ENCODE results near the gene PRLR.

Gene PRLR

DNA sequence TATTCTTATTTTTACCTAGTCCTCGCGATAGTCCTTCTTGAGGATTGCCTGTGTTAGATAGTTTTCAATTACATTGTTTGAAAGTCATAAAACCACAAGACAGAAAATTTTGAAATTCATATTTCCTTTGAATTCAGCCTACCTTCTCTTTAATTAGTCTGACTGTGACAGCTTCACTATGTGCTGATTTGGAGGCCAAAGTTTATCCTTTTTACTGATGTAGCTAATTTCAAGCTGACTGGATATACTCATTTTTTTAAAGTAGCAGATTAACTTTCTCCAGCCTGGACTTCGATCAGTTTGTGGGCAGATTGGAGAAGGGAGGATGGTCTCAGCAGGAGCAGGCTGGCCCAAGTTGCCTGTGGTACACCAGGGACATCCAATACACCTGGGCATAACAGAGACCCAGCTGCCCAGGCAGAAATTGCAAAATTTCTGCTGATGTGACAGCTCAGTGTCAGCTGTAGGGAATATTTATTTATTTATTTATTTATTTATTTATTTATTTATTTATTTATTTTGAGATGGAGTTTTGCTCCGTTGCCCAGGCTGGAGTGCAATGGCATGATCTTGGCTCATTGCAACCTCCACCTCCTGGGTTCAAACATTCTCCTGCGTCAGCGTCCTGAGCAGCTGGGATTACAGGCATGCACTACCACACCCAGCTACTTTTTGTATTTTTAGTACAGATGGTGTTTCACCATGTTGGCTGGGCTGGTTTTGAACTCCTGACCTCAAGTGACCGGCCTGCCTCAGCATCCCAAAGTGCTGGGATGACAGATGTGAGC is 206.7 kb downstream of the PRLR start:
- TF ChIP-seq, protein P1, sequence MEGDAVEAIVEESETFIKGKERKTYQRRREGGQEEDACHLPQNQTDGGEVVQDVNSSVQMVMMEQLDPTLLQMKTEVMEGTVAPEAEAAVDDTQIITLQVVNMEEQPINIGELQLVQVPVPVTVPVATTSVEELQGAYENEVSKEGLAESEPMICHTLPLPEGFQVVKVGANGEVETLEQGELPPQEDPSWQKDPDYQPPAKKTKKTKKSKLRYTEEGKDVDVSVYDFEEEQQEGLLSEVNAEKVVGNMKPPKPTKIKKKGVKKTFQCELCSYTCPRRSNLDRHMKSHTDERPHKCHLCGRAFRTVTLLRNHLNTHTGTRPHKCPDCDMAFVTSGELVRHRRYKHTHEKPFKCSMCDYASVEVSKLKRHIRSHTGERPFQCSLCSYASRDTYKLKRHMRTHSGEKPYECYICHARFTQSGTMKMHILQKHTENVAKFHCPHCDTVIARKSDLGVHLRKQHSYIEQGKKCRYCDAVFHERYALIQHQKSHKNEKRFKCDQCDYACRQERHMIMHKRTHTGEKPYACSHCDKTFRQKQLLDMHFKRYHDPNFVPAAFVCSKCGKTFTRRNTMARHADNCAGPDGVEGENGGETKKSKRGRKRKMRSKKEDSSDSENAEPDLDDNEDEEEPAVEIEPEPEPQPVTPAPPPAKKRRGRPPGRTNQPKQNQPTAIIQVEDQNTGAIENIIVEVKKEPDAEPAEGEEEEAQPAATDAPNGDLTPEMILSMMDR (IDR thresholded peaks at IDR 0.05; ENCODE audit: borderline replicate concordance, extremely low read depth, low read length, poor library complexity, severe bottlenecking) = no peak
- no peak for TF ChIP-seq EZH2 (IDR thresholded peaks at IDR 0.05; ENCODE audit: borderline replicate concordance, low read depth, low read length, severe bottlenecking)
- no peaks in the 10 kb centered on the region for H3K4me1 ChIP-seq (ENCODE audit: insufficient read depth, low read length)
- no peak overlapping the region for H2AFZ ChIP-seq (ENCODE audit: low read depth, low read length)
- no peaks in the 10 kb centered on the region for H3K9me3 ChIP-seq (ENCODE audit: insufficient read depth, low read length, severe bottlenecking)
- no peak overlapping the region for H3K9ac ChIP-seq (ENCODE audit: low read depth, low read length)
- H3K27ac ChIP-seq (ENCODE audit: low read length) = no peak overlapping the region
- H3K4me2 ChIP-seq (ENCODE audit: insufficient read depth, low read length) = no peak overlapping the region
- no peak overlapping the region for H3K4me3 ChIP-seq (ENCODE audit: low read depth in 1 of 2, low read length in 2 of 2)
- DNase-seq = no peak
- H4K20me1 ChIP-seq (ENCODE audit: insufficient read depth, low read length) = no peaks in the 10 kb centered on the region
- H3K27me3 ChIP-seq (ENCODE audit: insufficient read depth, low read length, poor library complexity) = peaks cover 6% of the 10 kb centered on the region
- no peaks in the 10 kb centered on the region for H3K79me2 ChIP-seq (ENCODE audit: insufficient read depth, low read length)
- no peak for ATAC-seq (ENCODE audit: insufficient read depth, low read depth)
- H3K36me3 ChIP-seq (ENCODE audit: insufficient read depth, low read length) = no peaks in the 10 kb centered on the region

DNA sequence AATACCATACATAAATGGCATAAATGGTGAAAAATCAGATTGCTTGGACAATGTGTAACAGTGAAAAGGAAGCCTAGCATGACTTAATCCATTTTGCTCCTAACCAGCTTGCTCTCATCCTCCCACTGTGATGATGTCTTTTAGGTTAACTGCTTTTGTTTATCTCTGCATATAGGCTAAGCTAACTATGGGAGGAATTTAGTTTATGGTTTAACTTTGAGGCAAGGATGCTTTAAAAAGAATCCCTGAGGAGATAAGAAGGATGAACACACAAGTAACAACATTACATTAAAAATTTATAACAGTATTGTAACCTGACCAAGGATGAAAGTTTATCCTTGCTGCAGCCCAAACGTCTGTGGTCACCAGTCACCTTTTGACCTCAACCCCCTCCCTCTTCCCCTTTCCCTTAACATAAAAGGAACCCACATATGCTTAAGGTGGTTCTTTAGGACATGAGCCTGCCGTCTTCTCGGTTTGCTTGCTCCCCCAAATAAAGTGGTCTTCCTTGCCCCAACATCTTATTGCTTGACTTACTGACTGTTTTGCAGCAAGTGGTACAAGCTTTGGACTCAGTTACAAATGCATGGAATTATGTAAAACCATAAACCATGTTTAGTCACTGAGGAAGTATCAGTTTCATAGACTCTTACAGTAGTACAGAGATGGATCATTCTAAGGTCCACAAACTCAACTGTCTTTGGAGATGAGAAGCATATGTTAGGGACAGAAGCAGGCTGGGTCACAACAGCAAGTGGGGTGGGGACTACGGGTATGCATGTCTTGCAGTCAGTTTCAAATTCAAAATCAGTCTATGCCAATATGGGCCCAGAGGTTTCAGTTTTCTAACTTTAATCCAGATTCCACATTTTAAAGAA is 213.9 kb downstream of the PRLR start:
- no peaks in the 10 kb centered on the region for H4K20me1 ChIP-seq (ENCODE audit: insufficient read depth, low read length)
- DNase-seq (no peak), ATAC-seq (ENCODE audit: insufficient read depth, low read depth) (no peak)
- no peaks in the 10 kb centered on the region for H3K27me3 ChIP-seq (ENCODE audit: insufficient read depth, low read length, poor library complexity)
- no peak overlapping the region for H3K9ac ChIP-seq (ENCODE audit: low read depth, low read length)
- H3K4me2 ChIP-seq (ENCODE audit: insufficient read depth, low read length) = no peak overlapping the region
- no peak overlapping the region for H3K27ac ChIP-seq (ENCODE audit: low read length)
- no peak overlapping the region for H2AFZ ChIP-seq (ENCODE audit: low read depth, low read length)
- no peaks in the 10 kb centered on the region for H3K4me1 ChIP-seq (ENCODE audit: insufficient read depth, low read length)
- no peak overlapping the region for H3K4me3 ChIP-seq (ENCODE audit: low read depth in 1 of 2, low read length in 2 of 2)
- H3K79me2 ChIP-seq (ENCODE audit: insufficient read depth, low read length) = no peaks in the 10 kb centered on the region
- no peaks in the 10 kb centered on the region for H3K9me3 ChIP-seq (ENCODE audit: insufficient read depth, low read length, severe bottlenecking)
- H3K36me3 ChIP-seq (ENCODE audit: insufficient read depth, low read length) = no peaks in the 10 kb centered on the region
- no peak for TF ChIP-seq EZH2 (IDR thresholded peaks at IDR 0.05; ENCODE audit: borderline replicate concordance, low read depth, low read length, severe bottlenecking)
- TF ChIP-seq, protein P1 (IDR thresholded peaks at IDR 0.05; ENCODE audit: borderline replicate concordance, extremely low read depth, low read length, poor library complexity, severe bottlenecking) = no peak

DNA sequence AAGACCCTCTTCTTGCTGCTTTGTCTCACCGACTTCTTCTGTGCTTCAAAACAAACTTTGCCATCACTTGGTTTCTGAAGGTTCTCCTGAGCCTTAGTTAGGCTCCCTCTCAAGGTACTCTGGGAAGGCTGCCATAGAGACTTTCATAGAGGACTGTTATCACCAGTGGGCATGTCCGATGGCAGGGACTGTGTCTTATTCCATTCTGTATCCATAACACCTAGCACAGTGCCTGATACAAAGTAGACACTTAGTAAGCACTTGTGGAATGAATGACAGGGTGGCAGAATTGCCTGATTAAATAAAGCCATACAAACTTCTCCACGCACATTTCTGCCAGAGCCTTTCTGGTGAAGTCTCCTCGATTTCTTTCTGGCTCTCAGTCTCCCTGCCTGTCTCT is 215.2 kb downstream of the PRLR start:
- no peaks in the 10 kb centered on the region for H3K9me3 ChIP-seq (ENCODE audit: insufficient read depth, low read length, severe bottlenecking)
- H2AFZ ChIP-seq (ENCODE audit: low read depth, low read length) = no peak overlapping the region
- H3K9ac ChIP-seq (ENCODE audit: low read depth, low read length) = no peak overlapping the region
- no peak for TF ChIP-seq EZH2 (IDR thresholded peaks at IDR 0.05; ENCODE audit: borderline replicate concordance, low read depth, low read length, severe bottlenecking)
- TF ChIP-seq, protein P1 (IDR thresholded peaks at IDR 0.05; ENCODE audit: borderline replicate concordance, extremely low read depth, low read length, poor library complexity, severe bottlenecking) = no peak
- no peak overlapping the region for H3K27ac ChIP-seq (ENCODE audit: low read length)
- no peak for ATAC-seq (ENCODE audit: insufficient read depth, low read depth)
- H3K36me3 ChIP-seq (ENCODE audit: insufficient read depth, low read length) = no peaks in the 10 kb centered on the region
- no peaks in the 10 kb centered on the region for H3K79me2 ChIP-seq (ENCODE audit: insufficient read depth, low read length)
- no peak overlapping the region for H3K4me3 ChIP-seq (ENCODE audit: low read depth in 1 of 2, low read length in 2 of 2)
- no peak for DNase-seq
- H4K20me1 ChIP-seq (ENCODE audit: insufficient read depth, low read length) = no peaks in the 10 kb centered on the region
- H3K27me3 ChIP-seq (ENCODE audit: insufficient read depth, low read length, poor library complexity) = no peaks in the 10 kb centered on the region
- H3K4me1 ChIP-seq (ENCODE audit: insufficient read depth, low read length) = no peaks in the 10 kb centered on the region
- H3K4me2 ChIP-seq (ENCODE audit: insufficient read depth, low read length) = no peak overlapping the region
